SK-N-SH (cell line): Measurements from ENCODE around the gene MAP2. TPM values are rescaled to one million over a fixed set of nuclear protein-coding genes. Genes with fewer than 3 reads are reported as not detected.

Source experiments
- CHD2 ChIP-seq: fragments of 150-350 bp; IDR thresholded peaks from 2 replicates; pipeline ENCODE4 v1.6.1; 2018; ENCODE audit warnings: low read length; ENCODE audit not compliant: partially characterized antibody
- CTCF ChIP-seq: fragments of 200-600 bp; sonication (generic); IDR thresholded peaks from 2 replicates; pipeline ENCODE4 v1.6.1; 2017; ENCODE audit warnings: antibody characterized with exemption, mild to moderate bottlenecking, moderate library complexity
- ELF1 ChIP-seq: IDR thresholded peaks from 2 replicates; pipeline ENCODE4 v1.4.0; 2012
- EP300 ChIP-seq, 2 experiments: IDR thresholded peaks; 2 replicates each; pipeline versions ENCODE4 v1.4.0 to v1.6.1; 2012; ENCODE audit warnings: borderline replicate concordance in 1 of 2, low read depth in 1 of 2, low read length in 1 of 2
- FOSL2 ChIP-seq: IDR thresholded peaks from 2 replicates; pipeline ENCODE4 v1.4.0; 2012; ENCODE audit warnings: low read depth, mild to moderate bottlenecking, moderate library complexity, borderline replicate concordance
- FOXJ3 ChIP-seq: sonication (generic); formaldehyde crosslinking; IDR thresholded peaks from 2 replicates; pipeline ENCODE4 v1.5.1; 2020; ENCODE audit warnings: mild to moderate bottlenecking, missing genetic modification reagents
- GATA2 ChIP-seq: sonication (generic); formaldehyde crosslinking; IDR thresholded peaks from 2 replicates; pipeline ENCODE4 v1.5.0; 2020; ENCODE audit warnings: mild to moderate bottlenecking, missing genetic modification reagents
- JUND ChIP-seq: IDR thresholded peaks from 2 replicates; pipeline ENCODE4 v1.4.0; 2012
- MEF2A ChIP-seq: IDR thresholded peaks from 2 replicates; pipeline ENCODE4 v1.4.0; 2012; ENCODE audit warnings: low read depth, borderline replicate concordance
- MXI1 ChIP-seq: IDR thresholded peaks from 2 replicates; pipeline ENCODE4 v1.6.1; 2012; ENCODE audit warnings: mild to moderate bottlenecking, low read depth, low read length, improper control_type of control experiment
- NFIC ChIP-seq: IDR thresholded peaks from 2 replicates; pipeline ENCODE4 v1.4.0; 2012; ENCODE audit warnings: borderline replicate concordance
- PBX3 ChIP-seq: IDR thresholded peaks from 2 replicates; pipeline ENCODE4; 2012
- POLR2AphosphoS5 ChIP-seq: IDR thresholded peaks from 2 replicates; pipeline ENCODE4 v1.6.1; 2012; ENCODE audit warnings: low read depth, low read length
- RCOR1 ChIP-seq: fragments of 150-350 bp; IDR thresholded peaks from 2 replicates; pipeline ENCODE4 v1.6.1; 2017; ENCODE audit warnings: antibody characterized with exemption, low read length
- RFX5 ChIP-seq: IDR thresholded peaks from 2 replicates; pipeline ENCODE4 v1.6.1; 2012; ENCODE audit warnings: mild to moderate bottlenecking, improper control_type of control experiment, low read length
- RXRA ChIP-seq: IDR thresholded peaks from 2 replicates; pipeline ENCODE4 v1.4.0; 2012; ENCODE audit warnings: low read depth, mild to moderate bottlenecking, borderline replicate concordance
- SIN3A ChIP-seq: IDR thresholded peaks from 2 replicates; pipeline ENCODE4 v1.6.1; 2012; ENCODE audit warnings: low read depth, mild to moderate bottlenecking, low read length, moderate library complexity, borderline replicate concordance
- SMC3 ChIP-seq: IDR thresholded peaks from 2 replicates; pipeline ENCODE4 v1.6.1; 2012; ENCODE audit warnings: low read depth, low read length, improper control_type of control experiment
- TAF1 ChIP-seq: IDR thresholded peaks from 2 replicates; pipeline ENCODE4 v1.6.1; 2012; ENCODE audit warnings: low read depth, mild to moderate bottlenecking, low read length, moderate library complexity, borderline replicate concordance
- TCF12 ChIP-seq: IDR thresholded peaks from 2 replicates; pipeline ENCODE4 v1.4.0; 2012
- USF1 ChIP-seq: IDR thresholded peaks from 2 replicates; pipeline ENCODE4 v1.4.0; 2012; ENCODE audit warnings: low read depth, borderline replicate concordance
- USF2 ChIP-seq: fragments of 150-350 bp; IDR thresholded peaks from 2 replicates; pipeline ENCODE4 v1.6.1; 2017; ENCODE audit warnings: antibody characterized with exemption, low read length, low read depth, borderline replicate concordance
- YY1 ChIP-seq: IDR thresholded peaks from 2 replicates; pipeline ENCODE4 v1.4.0; 2012; ENCODE audit warnings: low read depth, mild to moderate bottlenecking
- ZBTB33 ChIP-seq: IDR thresholded peaks from 2 replicates; pipeline ENCODE4 v1.4.0; 2012; ENCODE audit warnings: low read depth, borderline replicate concordance
- polyA plus RNA-seq, 3 experiments: library from polyadenylated mRNA; depleted of rRNA; stranded (reverse); fragments of >200 nt; gene quantifications; 2 replicates each; pipeline ENCODE4 v1.2.3, GENCODE V29; 2012
- TF ChIP-seq, protein P1 (sequence below): IDR thresholded peaks from 2 replicates; pipeline ENCODE4 v1.4.0; 2012; ENCODE audit warnings: low read depth

Gene MAP2
- polyA plus RNA-seq, 1 of the 3 experiments (the other 2 are of a cell fraction) = 7.8 TPM

DNA sequence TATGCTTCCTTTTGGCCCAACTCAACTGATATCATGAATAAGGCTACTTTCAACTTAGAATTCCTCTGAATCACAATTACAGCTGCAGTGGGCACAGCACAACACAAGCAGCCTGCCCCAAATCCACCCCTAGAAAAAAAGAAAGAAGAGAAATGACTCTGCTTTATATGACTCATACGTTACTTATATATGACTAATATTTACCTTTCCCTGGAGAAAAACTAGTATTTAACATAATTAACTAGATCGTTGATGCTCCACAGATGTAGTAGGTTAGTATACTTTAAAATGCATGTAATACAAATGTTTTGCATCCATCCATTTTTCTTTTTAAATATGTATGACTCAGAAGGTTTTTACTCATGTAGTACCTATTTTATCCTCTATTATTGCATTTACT, 214.5 kb downstream of the MAP2 start (continued):
- TF ChIP-seq RFX5 (no peak), FOXJ3 (CRISPR knock-in tag) (no peak), CTCF (no peak), SMC3 (no peak), PBX3 (peak; percentile 62), ZBTB33 (no peak), JUND (peak; percentile 90), RCOR1 (no peak), EP300 (IDR thresholded peaks at IDR 0.05; ENCODE audit: borderline replicate concordance in 1 of 2, low read depth in 1 of 2, low read length in 1 of 2) (peak in 1 of 2 experiments; percentile 25; a peak in 1 of 4 replicates), NFIC (peak; percentile 53; the same call in 1 of the 2 replicates), MEF2A (peak; percentile 44; the same call in 1 of the 2 replicates), SIN3A (no peak), USF1 (no peak), ELF1 (no peak), YY1 (no peak), TCF12 (peak; percentile 81), RXRA (no peak), USF2 (no peak), GATA2 (no peak), POLR2AphosphoS5 (no peak), TAF1 (no peak), FOSL2 (peak; percentile 88), MXI1 (no peak), CHD2 (no peak)
- TF ChIP-seq, protein P1, sequence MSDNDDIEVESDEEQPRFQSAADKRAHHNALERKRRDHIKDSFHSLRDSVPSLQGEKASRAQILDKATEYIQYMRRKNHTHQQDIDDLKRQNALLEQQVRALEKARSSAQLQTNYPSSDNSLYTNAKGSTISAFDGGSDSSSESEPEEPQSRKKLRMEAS = 0 out of 2 replicates have a peak, but pooled peaks have one; percentile 28
